GM23248 (cell line): ENCODE data around the gene MACROD2. TPM values are rescaled to one million over a fixed set of nuclear protein-coding genes. Genes with fewer than 3 reads are reported as not detected.

Experiments used
- DNase-seq: peaks from one replicate; pipeline ENCODE4 v3.0.0-alpha.2; 2015
- H2AFZ ChIP-seq: fragments of 200-600 bp; sonication (generic); 2 replicates; pipeline ENCODE4 v1.6.1; 2016; ENCODE audit warnings: antibody characterized with exemption
- H3F3A ChIP-seq: fragments of 200-600 bp; sonication (generic); 2 replicates; pipeline ENCODE4 v1.6.1; 2016; ENCODE audit warnings: mild to moderate bottlenecking, antibody characterized with exemption, mixed run types; ENCODE audit not compliant: insufficient read depth
- H3K27ac ChIP-seq: fragments of 200-600 bp; sonication (generic); 2 replicates; pipeline ENCODE4 v1.5.1; 2016; ENCODE audit warnings: mild to moderate bottlenecking
- H3K27me3 ChIP-seq: fragments of 200-600 bp; sonication (generic); replicated peaks from 2 replicates; pipeline ENCODE4 v1.6.1; 2016; ENCODE audit warnings: mild to moderate bottlenecking; ENCODE audit not compliant: insufficient read depth
- H3K36me3 ChIP-seq: fragments of 200-600 bp; sonication (generic); 2 replicates; pipeline ENCODE4 v1.6.1; 2016; ENCODE audit warnings: low read depth, mild to moderate bottlenecking
- H3K4me1 ChIP-seq: fragments of 200-600 bp; sonication (generic); 2 replicates; pipeline ENCODE4 v1.6.1; 2016; ENCODE audit warnings: mild to moderate bottlenecking; ENCODE audit not compliant: insufficient read depth
- H3K4me2 ChIP-seq: fragments of 200-600 bp; sonication (generic); one replicate; pipeline ENCODE4 v1.6.1; 2016; ENCODE audit warnings: mild to moderate bottlenecking; ENCODE audit not compliant: unreplicated experiment
- H3K4me3 ChIP-seq: fragments of 200-600 bp; sonication (generic); 2 replicates; pipeline ENCODE4 v1.5.1; 2016; ENCODE audit warnings: mild to moderate bottlenecking
- H3K79me2 ChIP-seq: fragments of 200-600 bp; sonication (generic); 2 replicates; pipeline ENCODE4 v1.6.1; 2016; ENCODE audit warnings: mild to moderate bottlenecking; ENCODE audit not compliant: insufficient read depth
- H3K9ac ChIP-seq: fragments of 200-600 bp; sonication (generic); 2 replicates; pipeline ENCODE4 v1.6.1; 2016; ENCODE audit warnings: mild to moderate bottlenecking
- H3K9me2 ChIP-seq: fragments of 200-600 bp; sonication (generic); 2 replicates; pipeline ENCODE4 v1.6.1; 2016; ENCODE audit warnings: mixed run types, mild to moderate bottlenecking, moderate library complexity; ENCODE audit not compliant: insufficient read depth
- H3K9me3 ChIP-seq: fragments of 200-600 bp; sonication (generic); one replicate; pipeline ENCODE4 v1.6.1; 2017; ENCODE audit warnings: low read depth
- H4K20me1 ChIP-seq: fragments of 200-600 bp; sonication (generic); 2 replicates; pipeline ENCODE4 v1.6.0; 2016; ENCODE audit not compliant: insufficient read depth
- EZH2 ChIP-seq: fragments of 200-600 bp; sonication (generic); IDR thresholded peaks from 2 replicates; pipeline ENCODE4 v1.6.1; 2018; ENCODE audit warnings: antibody characterized with exemption, mild to moderate bottlenecking; ENCODE audit not compliant: insufficient read depth, poor library complexity, severe bottlenecking
- EZH2phosphoT487 ChIP-seq: fragments of 200-600 bp; sonication (generic); IDR thresholded peaks from 2 replicates; pipeline ENCODE4 v1.6.1; 2018; ENCODE audit warnings: antibody characterized with exemption, moderate library complexity, mild to moderate bottlenecking, low read depth; ENCODE audit not compliant: insufficient read depth
- WGBS, 2 experiments: methylation state at CpG; one replicate each; pipeline ENCODE4 v1.1.6; 2015 to 2017; ENCODE audit warnings: low lambda C conversion rate in 2 of 2, low coverage in 1 of 2; ENCODE audit errors: missing lambda C conversion rate in 2 of 2; 5-methylcytosine and 5-hydroxymethylcytosine counted together
- in situ Hi-C: fragments of 300-500 bp; cut with MboI; formaldehyde crosslinking; loops from 2 replicates; pipeline ENCODE4 v1.15.0; 2020
- polyA plus RNA-seq: library from polyadenylated mRNA; unstranded; fragments of >200 nt; fragmentation: Nextera tagmentation; extraction: Ambion mirVana; gene quantifications from 2 replicates; pipeline ENCODE4 v1.2.1, GENCODE V29; 2016
- total RNA-seq: library from RNA; depleted of rRNA; stranded (reverse); fragments of >200 nt; shearing (Covaris generic); gene quantifications from 2 replicates; pipeline ENCODE4 v1.2.3, GENCODE V29; 2014

Gene MACROD2
- total and polyA plus RNA-seq, 2 experiments from 2014 or later, result 1.1 to 3.1 TPM

- Histone ChIP-seq H3K79me2 (no peaks in the 10 kb centered on the region), H3K36me3 (no peaks in the 10 kb centered on the region), H2AFZ (no peak overlapping the region), H4K20me1 (no peaks in the 10 kb centered on the region), H3K4me1 (no peaks in the 10 kb centered on the region), H3K9me2 (no peaks in the 10 kb centered on the region), H3K4me2 (no peak overlapping the region), H3K4me3 (no peak overlapping the region), H3K27ac (no peak overlapping the region), H3K9ac (no peak overlapping the region), H3F3A (no peaks in the 10 kb centered on the region), H3K27me3 (no peaks in the 10 kb centered on the region), H3K9me3 (no peaks in the 10 kb centered on the region)
- TF ChIP-seq EZH2 (no peak), EZH2phosphoT487 (no peak)
- no peak for DNase-seq
- 91 to 94% methylated on average over 5 of the region's 5 CpGs for WGBS, 2 experiments
- in situ Hi-C loops, result no loop called here
Observed at GRCh38 chr20:14706555-14706954, 711.2 kb downstream of the MACROD2 start.

DNA sequence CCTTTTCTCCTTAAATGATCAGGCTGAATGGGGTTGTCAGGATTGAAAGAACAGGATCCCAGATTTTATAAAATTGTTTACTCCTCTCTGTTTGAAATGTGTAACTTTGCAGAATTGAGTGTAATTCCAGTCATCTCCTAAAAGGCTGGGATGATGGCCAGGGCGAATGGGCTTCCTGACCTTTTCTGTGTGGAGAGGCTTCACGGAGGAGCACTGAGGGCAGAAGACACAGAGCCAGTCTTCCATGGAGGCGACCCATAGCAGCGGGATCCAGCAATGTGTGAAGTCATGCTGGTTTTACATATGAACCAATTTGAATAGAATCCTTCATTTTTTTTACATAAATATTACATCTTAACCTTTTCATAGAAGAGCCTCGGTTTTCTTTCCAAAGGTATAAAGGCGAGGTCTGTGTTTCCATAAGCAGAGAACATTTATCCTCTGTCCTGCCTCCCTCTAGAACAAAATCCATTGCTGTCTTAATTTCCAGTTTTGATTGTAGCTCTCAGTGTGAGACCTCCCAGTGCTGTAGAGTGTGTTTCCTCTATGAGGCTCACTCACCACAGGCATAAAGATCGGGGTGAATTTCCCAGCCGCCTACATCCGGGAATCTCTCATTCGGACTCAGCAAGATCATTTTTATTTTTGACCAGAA lies 711.8 kb downstream of the MACROD2 start:
- Histone ChIP-seq H3K4me3 (no peak overlapping the region), H3K4me2 (no peak overlapping the region), H3K4me1 (peaks cover 2% of the 10 kb centered on the region), H3K79me2 (no peaks in the 10 kb centered on the region), H3K27me3 (no peaks in the 10 kb centered on the region), H3K27ac (no peak overlapping the region), H3K36me3 (no peaks in the 10 kb centered on the region), H3F3A (no peaks in the 10 kb centered on the region), H3K9me3 (no peaks in the 10 kb centered on the region), H3K9ac (no peak overlapping the region), H4K20me1 (no peaks in the 10 kb centered on the region), H2AFZ (no peak overlapping the region), H3K9me2 (no peaks in the 10 kb centered on the region)
- in situ Hi-C loops, result no loop called here
- DNase-seq, result no peak
- TF ChIP-seq EZH2phosphoT487 (no peak), EZH2 (no peak)
- 95 to 97% methylated on average over 10 of the region's 10 CpGs for WGBS, 2 experiments

- no peak for TF ChIP-seq EZH2phosphoT487
- TF ChIP-seq EZH2, result no peak
- H3K4me1 ChIP-seq, result peaks cover 11% of the 10 kb centered on the region
- no peaks in the 10 kb centered on the region for H3K9me3 ChIP-seq
- no peak overlapping the region for H3K4me3 ChIP-seq
- no peaks in the 10 kb centered on the region for H3K36me3 ChIP-seq
- no peaks in the 10 kb centered on the region for H3K9me2 ChIP-seq
- no peak overlapping the region for H3K4me2 ChIP-seq
- in situ Hi-C loops, result no loop called here
- H4K20me1 ChIP-seq, result no peaks in the 10 kb centered on the region
- no peak overlapping the region for H3K27ac ChIP-seq
- H3K79me2 ChIP-seq, result no peaks in the 10 kb centered on the region
- H3F3A ChIP-seq, result no peaks in the 10 kb centered on the region
- WGBS, 2 experiments, result 94 to 96% methylated on average over 2 of the region's 2 CpGs
- no peaks in the 10 kb centered on the region for H3K27me3 ChIP-seq
- H3K9ac ChIP-seq, result no peak overlapping the region
- H2AFZ ChIP-seq, result no peak overlapping the region
- DNase-seq, result no peak
Observed at GRCh38 chr20:14707865-14708596, 712.7 kb downstream of the MACROD2 start.

GRCh38 chr20:14709439-14709838 lies 714.1 kb downstream of the MACROD2 start:
- no peak for TF ChIP-seq EZH2phosphoT487
- TF ChIP-seq EZH2, result no peak
- Histone ChIP-seq H3K9me3 (no peaks in the 10 kb centered on the region), H2AFZ (no peak overlapping the region), H3K27ac (no peak overlapping the region), H3K4me2 (no peak overlapping the region), H3K79me2 (no peaks in the 10 kb centered on the region), H3K9ac (no peak overlapping the region), H4K20me1 (no peaks in the 10 kb centered on the region), H3K36me3 (no peaks in the 10 kb centered on the region), H3F3A (no peaks in the 10 kb centered on the region), H3K9me2 (no peaks in the 10 kb centered on the region), H3K4me1 (peaks cover 13% of the 10 kb centered on the region), H3K27me3 (no peaks in the 10 kb centered on the region), H3K4me3 (no peak overlapping the region)
- 90 to 91% methylated on average over 2 of the region's 2 CpGs for WGBS, 2 experiments
- in situ Hi-C loops, result no loop called here
- no peak for DNase-seq
